Activated CD8-positive, alpha-beta memory T cell treated with anti-CD3 and anti-CD28 coated beads, Interleukin-2, amount 50 U/mL, for 48 hours (primary cell): ENCODE data around the gene FOXP4.

ENCODE experiments used
- DNase-seq: peaks from one replicate; pipeline ENCODE4 v3.0.0-alpha.2; 2020

Gene FOXP4

DNA sequence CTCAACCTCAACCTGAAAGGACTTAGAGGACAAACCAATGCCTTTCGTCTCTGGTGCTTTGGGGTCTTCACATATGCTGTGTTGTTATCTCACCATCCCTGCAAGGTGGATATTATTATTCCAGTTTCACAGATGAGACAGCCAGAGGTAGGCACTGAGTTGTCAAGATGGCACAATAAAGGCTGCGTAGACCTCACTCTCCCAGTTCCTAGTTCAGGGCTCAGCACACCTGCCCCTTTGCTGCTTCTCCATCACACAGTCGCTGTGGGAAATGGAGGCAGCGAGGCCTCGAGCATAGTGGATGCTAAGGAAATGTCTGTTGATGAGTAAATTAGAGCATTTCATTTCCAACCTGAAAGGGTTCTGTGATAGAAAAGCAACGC, 22.0 kb downstream of the FOXP4 start:
- no peak for DNase-seq

GRCh38 chr6:41568585-41569384, 22.6 kb downstream of the FOXP4 start:
- no peak for DNase-seq

- no peak for DNase-seq
Observed at GRCh38 chr6:41570259-41570615, 24.1 kb downstream of the FOXP4 start.

DNA sequence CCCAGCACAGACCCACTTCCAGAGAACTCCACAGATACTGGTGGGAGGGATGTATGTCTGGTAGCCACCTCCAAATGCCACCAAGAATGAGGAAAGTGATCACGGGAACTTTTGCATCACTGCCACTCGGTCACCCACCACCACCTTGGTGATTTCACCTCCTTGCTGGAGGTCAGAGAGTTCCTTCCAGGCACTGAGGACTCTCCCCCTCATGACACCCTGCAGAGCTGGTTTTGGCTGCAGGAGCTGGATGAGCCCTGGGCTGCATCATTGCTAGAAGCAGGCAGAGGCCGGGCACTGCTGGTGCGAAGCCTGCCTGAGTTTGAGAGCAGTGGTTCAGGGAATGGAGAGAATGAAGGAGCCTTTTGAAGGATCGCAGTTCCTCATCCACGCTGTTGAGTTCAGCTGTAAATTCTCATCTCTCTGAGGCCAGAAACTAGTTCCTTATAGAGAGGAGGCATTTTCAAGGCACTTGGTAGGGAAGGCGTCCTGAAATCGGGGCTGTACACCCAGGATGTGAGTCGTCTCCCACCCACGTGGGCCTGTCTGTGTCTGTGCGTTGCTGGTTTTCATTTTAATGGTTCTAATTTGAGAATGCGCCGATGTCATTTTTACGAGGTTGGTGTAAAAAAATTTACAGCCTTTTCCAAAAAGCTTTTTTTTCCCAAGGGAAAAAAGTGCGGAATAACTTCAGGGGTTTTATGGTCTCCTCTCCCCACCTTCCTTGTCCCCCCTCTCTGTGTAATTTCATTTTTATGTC, 25.0 kb downstream of the FOXP4 start:
- DNase-seq: no peak

DNA sequence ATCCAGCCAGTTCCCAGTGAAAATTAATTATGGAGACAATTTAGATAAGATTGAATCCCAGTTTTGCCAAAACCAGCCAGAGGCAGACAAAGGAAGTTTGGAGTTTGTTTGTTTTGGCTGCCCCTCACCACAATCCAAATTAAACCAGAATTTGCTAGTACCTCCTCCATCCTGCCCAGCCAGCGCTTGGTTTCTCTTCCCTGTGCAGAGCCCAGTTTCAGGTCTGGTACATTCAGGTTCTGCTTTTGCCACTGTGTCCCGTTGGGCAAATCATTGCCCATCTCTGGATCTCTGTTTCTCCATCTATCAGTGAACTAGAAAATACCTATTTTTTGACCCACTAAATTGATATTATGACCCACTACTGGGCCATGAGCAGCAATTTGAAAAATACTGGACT, 26.4 kb downstream of the FOXP4 start:
- no peak for DNase-seq

- no peak for DNase-seq
Observed at GRCh38 chr6:41573276-41573675, 27.1 kb downstream of the FOXP4 start.

GRCh38 chr6:41573985-41574384, 27.8 kb downstream of the FOXP4 start:
- DNase-seq: no peak

DNA sequence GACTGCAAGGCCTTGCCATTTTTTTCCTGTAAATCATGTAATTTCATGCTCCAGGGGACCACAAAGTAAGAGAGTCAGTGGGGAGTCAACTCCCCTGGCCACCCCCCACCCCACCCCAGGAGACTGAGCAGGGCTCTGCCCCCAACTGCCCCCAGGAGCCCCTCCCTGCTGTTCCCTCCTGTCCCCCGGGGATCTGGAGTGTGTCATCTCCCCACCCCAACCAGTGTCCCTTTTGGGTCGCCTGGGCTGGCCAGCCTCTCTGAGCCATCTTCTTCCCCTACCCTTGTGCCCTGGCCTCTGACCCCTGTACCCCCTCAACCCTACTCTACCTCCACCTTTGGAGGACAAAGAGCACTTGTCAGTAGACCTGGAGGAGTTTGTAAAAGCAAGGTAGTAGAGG, 29.4 kb downstream of the FOXP4 start:
- no peak for DNase-seq

GRCh38 chr6:41576667-41577066, 30.5 kb downstream of the FOXP4 start:
- no peak for DNase-seq

DNA sequence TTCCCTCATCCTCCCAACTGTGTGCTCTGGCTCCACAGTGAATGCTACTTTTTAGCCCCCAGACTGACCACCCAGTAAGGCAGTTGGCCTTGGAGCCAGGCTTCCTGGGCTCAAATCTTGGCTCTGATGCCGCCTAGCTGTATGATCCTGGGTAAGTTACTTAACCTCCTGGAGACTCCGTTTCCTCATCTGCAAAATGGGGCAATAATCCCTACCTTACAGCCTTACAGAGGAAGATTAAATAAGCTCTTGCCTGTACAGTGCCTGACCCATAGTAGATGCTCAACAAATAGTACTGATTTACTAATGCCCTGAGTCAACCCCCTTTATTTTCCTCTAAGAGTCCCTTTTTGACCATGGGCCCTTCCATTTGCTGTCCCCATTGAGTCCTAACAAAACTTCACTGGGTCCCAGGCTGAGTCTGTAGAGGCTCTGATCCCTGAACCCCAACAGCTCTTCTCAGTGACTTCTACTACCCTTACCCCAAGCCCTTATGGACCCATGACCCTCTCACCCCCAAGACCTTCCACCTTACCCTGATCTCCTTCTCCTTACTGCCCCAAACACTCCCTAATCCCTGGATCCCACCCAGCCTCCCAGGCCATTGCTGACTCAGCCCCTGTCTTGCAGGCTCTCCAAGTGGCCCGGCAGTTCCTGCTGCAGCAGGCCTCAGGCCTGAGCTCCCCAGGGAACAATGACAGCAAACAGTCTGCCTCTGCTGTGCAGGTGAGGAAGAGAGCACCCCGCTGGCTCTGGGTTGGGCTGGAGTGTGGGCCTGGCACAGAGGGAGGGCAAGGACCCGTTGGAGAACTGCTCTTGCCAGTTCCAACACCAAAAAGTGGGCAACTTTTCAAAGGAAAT, 31.4 kb downstream of the FOXP4 start:
- DNase-seq: no peak

DNA sequence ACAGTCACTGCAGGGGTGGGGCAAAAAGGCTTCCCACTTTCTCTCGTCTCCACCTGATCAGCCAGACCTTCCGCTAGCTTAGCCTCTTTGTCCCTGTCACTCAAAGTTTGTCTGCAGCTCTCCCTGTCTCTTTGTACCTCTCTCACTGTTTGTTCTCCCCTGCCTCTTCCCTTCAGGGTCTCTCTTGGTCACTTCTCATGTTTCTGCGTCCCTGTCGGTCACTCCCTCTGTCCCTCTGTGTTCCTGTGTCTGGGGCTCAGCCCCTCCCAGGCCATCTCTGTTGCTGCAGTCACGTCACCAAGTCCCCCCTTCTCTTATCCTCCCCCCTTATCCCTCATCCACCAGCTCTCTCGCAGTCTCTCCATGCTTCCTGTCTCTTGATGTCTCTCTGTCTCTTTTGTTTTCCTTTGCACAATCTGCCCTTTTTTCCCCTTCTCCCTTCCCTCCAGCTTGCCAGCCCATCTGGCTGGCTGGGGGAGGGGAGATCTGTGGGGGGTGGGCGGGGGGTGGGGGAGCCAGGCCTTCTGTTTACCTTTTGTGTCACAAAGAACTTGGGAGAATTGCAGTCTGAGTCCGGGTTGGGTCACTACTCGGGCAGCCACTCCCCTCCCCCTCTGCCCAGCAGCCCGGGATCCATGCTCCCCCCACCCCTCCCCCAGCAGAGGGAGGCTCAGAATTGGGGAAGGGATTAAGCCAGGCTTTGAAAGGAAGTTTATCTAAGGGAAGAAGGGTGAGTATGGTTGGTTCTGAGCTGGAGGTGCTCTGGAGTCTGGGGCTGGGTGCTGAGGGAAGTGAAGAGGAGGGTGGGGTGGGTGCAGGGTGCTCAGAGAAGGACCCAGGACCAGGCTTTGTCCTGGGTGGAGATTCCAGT, 32.3 kb downstream of the FOXP4 start:
- DNase-seq: no peak

- DNase-seq: no peak
Observed at GRCh38 chr6:41579088-41579610, 33.0 kb downstream of the FOXP4 start.

GRCh38 chr6:41580690-41581089, 34.5 kb downstream of the FOXP4 start:
- no peak for DNase-seq

- DNase-seq: no peak
Observed at GRCh38 chr6:41581381-41581991, 35.3 kb downstream of the FOXP4 start.

DNA sequence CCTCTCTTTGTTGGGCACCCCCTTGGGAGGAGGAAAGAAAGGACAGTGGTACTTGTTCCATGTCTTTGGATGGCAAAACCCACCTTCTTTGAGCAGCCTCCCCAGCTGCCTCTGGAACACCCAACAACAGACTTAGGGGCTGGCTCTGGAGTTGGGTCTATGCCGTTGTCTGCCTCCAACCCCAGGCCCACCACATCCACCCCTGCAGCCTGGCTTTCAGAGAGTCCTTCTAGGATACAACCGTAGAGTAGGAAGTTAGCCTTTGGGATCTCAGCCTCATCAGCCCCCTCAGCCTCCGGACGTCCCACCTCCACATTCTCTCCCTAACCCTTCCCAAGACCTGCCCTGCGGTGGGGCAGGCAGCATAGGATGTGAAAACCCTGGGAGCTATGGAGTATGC, 36.4 kb downstream of the FOXP4 start:
- DNase-seq: no peak

GRCh38 chr6:41583565-41583964, 37.4 kb downstream of the FOXP4 start:
- DNase-seq: no peak

- no peak for DNase-seq
Observed at GRCh38 chr6:41584205-41584604, 38.0 kb downstream of the FOXP4 start.

- DNase-seq: no peak
Observed at GRCh38 chr6:41584668-41585205, 38.6 kb downstream of the FOXP4 start.

DNA sequence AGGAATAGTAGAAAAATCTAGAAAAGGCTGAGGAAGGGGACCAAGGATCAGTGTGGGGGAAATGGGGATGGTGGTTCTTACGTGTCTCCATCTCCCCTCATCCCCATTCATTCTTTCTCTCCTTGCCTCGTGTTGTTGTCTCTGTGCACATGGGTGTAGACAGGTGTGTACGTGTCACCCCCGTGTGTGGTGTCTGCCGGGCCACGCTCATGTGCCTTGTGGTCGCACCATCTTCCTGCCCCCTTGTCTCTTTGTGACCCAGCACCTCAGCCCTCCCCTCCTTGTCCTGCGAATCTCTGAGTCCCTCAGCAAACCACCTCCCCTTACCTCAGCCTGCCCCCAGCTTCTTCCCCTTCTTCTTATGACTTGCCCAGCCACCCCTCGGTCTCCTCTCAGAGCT, 39.4 kb downstream of the FOXP4 start:
- no peak for DNase-seq

GRCh38 chr6:41586252-41587007, 40.2 kb downstream of the FOXP4 start:
- DNase-seq: no peak
